OCI-LY7 (cell line): ENCODE results near the gene TMEM269.

Experiments
- CTCF ChIP-seq: fragments of 200-600 bp; sonication (generic); conservative IDR thresholded peaks from 2 replicates; pipeline ENCODE4 v1.5.1; 2014; ENCODE audit warnings: mild to moderate bottlenecking, antibody characterized with exemption, low read length, moderate library complexity, mixed read lengths
- EZH2phosphoT487 ChIP-seq: fragments of 200-600 bp; sonication (generic); IDR thresholded peaks from 2 replicates; pipeline ENCODE4 v1.6.1; 2018; ENCODE audit warnings: low read depth, borderline replicate concordance, mild to moderate bottlenecking, mixed run types, antibody characterized with exemption, low read length, moderate library complexity, mixed read lengths

- no peak for TF ChIP-seq CTCF
- no peak for TF ChIP-seq EZH2phosphoT487
These were observed 61.1 kb downstream of the TMEM269 start for GRCh38 chr1:42845866-42846256.
